ENCODE results near the gene CACNA1D.

Gene CACNA1D

GRCh38 chr3:53795789-53796560 is 301.6 kb downstream of the CACNA1D start:
- DNase-seq = no peak

DNA sequence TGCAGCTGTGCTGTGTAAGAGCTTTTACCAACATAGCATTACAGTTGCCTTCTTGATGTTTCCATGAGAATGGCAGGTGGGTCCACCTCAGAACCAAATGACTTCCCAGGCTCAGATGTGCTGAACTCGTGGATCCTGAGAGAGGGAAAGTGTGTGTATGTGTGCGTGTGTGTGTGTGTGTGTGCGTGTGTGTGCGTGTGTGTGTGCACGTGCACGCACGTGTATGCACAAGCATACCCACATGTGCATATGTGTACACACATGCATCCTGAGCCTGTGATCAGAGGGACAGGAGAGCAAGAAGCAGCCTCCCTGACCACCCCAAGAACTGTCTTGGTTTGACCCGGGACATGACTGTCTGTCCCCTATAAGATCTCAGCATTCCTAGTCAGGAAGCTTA is 303.7 kb downstream of the CACNA1D start:
- no peak for DNase-seq

DNA sequence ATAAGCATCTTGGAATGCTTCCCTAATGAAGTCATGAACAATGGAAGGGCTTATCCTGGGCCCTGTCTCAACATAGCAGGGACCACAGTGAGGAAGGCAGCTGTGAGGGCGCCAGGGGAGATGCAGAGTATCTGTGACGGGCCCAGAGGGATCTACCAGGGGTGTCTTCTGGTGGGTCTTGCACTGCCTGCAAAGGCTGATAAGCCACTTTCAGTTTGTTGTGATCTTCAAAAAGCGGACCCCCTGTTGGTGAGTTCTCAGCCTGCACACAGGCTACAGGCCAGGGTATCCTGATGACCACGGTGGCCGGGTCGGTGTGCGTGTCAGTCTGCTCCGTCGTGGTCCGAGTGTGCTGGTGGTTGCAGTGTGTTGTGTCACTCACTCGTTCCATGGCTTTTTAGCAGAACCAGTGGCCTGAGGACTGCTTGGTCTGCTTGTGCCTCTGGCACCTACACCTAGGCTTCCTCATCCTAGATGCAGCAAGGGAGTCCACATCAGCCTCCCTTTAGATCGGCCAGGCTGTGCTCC is 305.0 kb downstream of the CACNA1D start:
- peak; percentile 22 for DNase-seq

DNA sequence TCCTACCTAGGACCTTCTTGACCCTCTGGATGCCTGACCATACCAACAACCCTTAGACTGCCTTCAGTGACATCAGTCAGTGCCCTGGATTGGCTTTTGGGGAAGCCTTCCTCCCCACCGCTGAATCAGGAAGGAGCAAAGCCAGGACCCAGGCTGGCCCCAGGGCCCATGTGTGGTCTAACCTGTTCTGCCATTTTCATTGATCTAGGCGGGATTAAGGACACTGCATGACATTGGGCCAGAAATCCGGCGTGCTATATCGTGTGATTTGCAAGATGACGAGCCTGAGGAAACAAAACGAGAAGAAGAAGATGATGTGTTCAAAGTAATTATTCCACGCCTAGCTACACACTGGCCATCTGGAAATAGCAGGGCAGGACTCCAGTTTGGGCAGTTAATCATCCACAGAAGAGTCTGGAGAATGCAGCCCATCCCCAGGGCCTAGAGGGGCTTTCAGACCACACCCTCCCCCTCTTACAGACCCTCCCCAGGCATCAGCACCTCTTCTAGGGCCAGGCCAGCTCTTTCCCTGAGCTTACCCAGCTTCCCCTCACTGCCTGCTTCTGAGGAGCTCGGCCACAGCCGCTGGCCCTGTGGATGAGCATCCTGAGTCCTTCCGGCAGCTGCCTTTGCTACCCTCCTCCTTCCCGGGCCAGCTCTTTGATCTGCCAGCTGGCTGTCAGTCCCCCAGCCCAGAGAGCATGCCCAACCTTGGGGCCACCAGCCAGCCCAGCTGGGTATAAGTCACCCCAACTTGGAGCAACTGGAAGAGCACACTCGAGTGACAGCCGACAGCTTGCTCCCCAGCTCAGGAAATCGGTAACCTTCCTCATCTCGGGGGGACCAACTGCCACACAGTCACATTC is 305.9 kb downstream of the CACNA1D start:
- DNase-seq = no peak

DNA sequence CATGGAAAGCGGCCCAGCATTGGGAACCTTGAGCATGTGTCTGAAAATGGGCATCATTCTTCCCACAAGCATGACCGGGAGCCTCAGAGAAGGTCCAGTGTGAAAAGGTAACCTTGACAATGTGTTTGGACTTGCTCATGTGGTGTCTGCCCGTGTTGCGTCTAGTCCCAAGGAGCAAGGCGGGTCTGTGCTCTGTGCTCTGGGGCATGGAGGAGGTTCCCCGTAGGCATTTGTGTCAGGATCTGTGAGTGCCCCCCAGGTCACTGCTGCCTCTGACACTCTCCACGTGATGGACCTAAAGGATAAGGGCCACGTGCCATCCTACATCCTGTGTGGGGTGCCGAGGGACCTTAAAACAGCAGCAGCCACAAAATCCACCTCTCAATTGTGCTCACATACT is 306.9 kb downstream of the CACNA1D start:
- no peak for DNase-seq

GRCh38 chr3:53802256-53802880 is 308.0 kb downstream of the CACNA1D start:
- no peak for DNase-seq

DNA sequence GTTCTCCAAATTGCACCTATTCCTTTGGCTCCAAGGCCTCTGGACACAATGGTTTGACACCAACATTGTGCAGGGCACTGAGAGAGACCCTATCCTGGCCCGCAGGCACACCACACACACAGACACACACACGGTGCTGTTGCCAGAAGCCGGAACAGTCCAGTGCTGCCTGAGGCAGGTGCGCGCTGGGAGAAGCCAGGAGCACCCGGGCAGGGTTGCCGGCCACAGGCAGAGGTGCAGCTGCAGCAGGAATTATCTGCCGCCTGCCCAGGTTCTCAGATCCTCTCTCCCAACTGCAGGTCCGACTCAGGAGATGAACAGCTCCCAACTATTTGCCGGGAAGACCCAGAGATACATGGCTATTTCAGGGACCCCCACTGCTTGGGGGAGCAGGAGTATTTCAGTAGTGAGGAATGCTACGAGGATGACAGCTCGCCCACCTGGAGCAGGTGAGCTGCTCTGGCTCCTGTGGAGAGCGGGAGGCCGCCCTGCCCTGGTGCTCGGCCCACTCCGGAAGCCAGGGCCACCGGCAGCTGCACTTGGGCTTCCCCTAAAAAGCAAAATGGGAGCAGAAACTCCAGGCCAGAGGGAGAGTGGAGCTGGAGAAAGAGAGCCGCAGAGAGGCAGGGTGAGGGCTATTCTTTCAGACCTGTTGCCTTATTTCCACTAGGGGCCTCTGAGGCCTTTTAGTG is 308.9 kb downstream of the CACNA1D start:
- no peak for DNase-seq

- DNase-seq = peak; percentile 61
These were observed 309.6 kb downstream of the CACNA1D start for GRCh38 chr3:53803816-53804695.

GRCh38 chr3:53804697-53805462 is 310.5 kb downstream of the CACNA1D start:
- DNase-seq = peak; percentile 92

DNA sequence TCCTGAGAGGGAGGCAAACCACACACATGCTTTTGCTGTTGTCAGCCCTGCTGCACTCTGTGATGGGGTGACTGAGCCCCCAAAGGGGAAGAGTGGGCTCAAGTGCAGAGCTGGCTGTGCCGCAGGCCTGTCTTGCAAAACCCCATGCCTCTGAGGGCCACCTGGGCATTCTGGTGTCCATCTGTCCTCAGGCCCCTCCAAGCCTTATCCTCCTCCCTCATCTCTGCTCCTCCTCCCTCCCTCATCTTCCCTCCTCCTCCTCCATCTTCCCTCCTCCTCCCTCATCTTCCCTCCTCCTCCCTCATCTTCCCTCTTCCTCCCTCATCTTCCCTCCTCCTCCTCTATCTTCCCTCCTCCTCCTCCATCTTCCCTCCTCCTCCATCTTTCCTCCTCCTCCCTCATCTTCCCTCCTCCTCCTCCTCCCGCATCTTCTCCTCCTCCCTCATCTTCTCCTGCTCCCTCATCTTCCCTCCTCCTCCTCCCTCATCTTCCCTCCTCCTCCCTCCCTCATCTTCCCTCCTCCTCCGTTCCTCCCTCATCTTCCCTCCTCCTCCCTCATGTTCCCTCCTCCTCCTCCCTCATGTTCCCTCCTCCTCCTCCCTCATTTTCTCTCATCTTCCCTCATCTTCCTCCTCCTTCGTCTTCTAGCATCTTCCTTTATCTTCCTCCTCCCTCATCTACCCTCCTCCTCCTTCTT is 311.2 kb downstream of the CACNA1D start:
- DNase-seq = no peak

DNA sequence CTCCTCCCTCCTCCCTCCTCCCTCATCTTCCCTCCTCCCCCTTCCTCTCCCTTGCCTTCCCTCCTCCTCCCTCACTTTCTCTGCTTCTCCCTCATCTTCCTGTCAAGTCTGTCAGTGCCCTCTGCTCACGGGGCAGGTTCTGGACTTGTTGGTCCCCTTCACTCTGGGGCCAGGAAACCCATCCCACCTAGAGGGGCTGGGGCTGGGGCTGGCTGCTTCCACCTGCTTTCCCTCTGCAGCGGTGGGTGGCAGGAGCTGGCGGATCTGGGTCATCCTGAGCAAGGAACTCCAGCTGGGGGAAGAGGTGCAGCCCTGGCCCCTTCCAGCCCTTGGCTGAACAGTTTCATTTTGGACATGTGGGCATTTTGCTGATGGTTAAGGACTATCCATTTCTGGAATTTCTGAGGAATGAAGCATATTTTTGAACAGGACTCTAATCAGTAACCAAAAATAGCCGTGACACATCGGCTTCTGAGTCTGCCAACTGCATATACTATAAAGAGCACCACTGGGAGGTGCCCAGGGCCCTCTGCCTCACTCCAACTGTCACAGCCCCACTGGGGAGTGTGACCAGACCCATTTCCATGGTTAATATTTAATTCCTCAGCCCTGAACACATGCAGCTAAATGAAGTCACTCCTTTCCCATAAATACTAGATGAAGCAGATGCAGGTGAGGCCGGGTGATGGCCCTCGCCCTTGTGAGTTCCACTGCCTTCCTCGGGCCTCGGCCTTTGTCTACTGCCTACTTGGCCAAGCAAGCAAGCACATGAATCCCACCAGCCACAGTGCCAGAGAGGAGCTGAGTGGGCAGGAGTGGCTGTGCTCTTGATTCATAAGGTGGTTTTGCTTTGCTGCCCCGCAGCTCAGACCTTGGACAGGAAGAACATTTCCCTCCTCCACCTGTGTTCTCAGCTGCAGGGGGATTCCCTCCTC is 312.0 kb downstream of the CACNA1D start:
- peak; percentile 85 for DNase-seq

- no peak for DNase-seq
These were observed 312.9 kb downstream of the CACNA1D start for GRCh38 chr3:53807117-53807810.

- DNase-seq = no peak
These were observed 314.1 kb downstream of the CACNA1D start for GRCh38 chr3:53808496-53808895.

GRCh38 chr3:53809267-53809666 is 314.9 kb downstream of the CACNA1D start:
- no peak for DNase-seq

GRCh38 chr3:53809764-53810400 is 315.5 kb downstream of the CACNA1D start:
- no peak for DNase-seq

- no peak for DNase-seq
These were observed 316.9 kb downstream of the CACNA1D start for GRCh38 chr3:53811143-53811927.

DNA sequence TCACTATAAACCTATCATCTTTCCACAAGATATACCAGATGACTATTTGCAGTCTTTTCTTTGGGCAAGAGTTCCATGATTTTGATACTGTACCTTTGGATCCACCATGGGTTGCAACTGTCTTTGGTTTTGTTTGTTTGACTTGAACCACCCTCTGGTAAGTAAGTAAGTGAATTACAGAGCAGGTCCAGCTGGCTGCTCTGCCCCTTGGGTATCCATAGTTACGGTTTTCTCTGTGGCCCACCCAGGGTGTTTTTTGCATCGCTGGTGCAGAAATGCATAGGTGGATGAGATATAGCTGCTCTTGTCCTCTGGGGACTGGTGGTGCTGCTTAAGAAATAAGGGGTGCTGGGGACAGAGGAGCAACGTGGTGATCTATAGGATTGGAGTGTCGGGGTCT is 318.0 kb downstream of the CACNA1D start:
- no peak for DNase-seq
